Activated B cell treated with CpG ODN at 0.5 μM for 24 hours (primary cell): ENCODE measurements around the gene PADI3. TPM values are rescaled to one million over a fixed set of nuclear protein-coding genes. Genes with fewer than 3 reads are reported as not detected.

Experiments used
- ATAC-seq: fragments of 200-7000 bp; cut with Tn5 transposase; one replicate; pipeline ENCODE4 v1.10.0; 2021; ENCODE audit warnings: low read depth, mild to moderate bottlenecking, moderate library complexity
- CTCF ChIA-PET: fragments of 350-600 bp; sonication (Branson Sonifier 250); formaldehyde crosslinking; loops from one replicate; lab custom pipeline; 2021; ENCODE audit warnings: antibody characterized with exemption; lab: Charles Lee
- POLR2A ChIA-PET: fragments of 350-600 bp; sonication (Branson Sonifier 250); formaldehyde crosslinking; loops from one replicate; lab custom pipeline; 2021; ENCODE audit warnings: antibody characterized with exemption; lab: Charles Lee
- DNase-seq: peaks from one replicate; pipeline ENCODE4 v3.0.0; 2022
- H3K27ac Mint-ChIP-seq: one replicate; pipeline ENCODE4 v1.8.0; 2020; ENCODE audit warnings: mixed read lengths
- H3K27me3 Mint-ChIP-seq: one replicate; pipeline ENCODE4 v1.8.0; 2021; ENCODE audit warnings: mixed read lengths
- H3K36me3 Mint-ChIP-seq: one replicate; pipeline ENCODE4 v1.8.0; 2021; ENCODE audit warnings: low read depth, mixed read lengths
- H3K4me1 Mint-ChIP-seq: one replicate; pipeline ENCODE4 v1.8.0; 2021; ENCODE audit warnings: mixed read lengths
- H3K4me3 Mint-ChIP-seq: one replicate; pipeline ENCODE4 v1.8.0; 2020; ENCODE audit warnings: mild to moderate bottlenecking, mixed read lengths
- H3K9me3 Mint-ChIP-seq: one replicate; pipeline ENCODE4 v1.8.0; 2020; ENCODE audit warnings: mixed read lengths
- intact Hi-C: fragments of 100-400 bp; cut with micrococcal nuclease; formaldehyde crosslinking; loops from one replicate; pipeline ENCODE4 v1.15.1; 2024
- total RNA-seq: library from RNA; stranded (reverse); gene quantifications from 2 replicates; pipeline ENCODE4 v1.2.3, GENCODE V29; 2022
- TF ChIP-seq, protein P1 (sequence below): fragments of 200-600 bp; IDR thresholded peaks from one replicate; pipeline ENCODE4 v1.8.0; 2022; ENCODE audit warnings: antibody characterized with exemption, mild to moderate bottlenecking

PADI3 gene
- total RNA-seq, 1 donor from 2014 or later = not detected

DNA sequence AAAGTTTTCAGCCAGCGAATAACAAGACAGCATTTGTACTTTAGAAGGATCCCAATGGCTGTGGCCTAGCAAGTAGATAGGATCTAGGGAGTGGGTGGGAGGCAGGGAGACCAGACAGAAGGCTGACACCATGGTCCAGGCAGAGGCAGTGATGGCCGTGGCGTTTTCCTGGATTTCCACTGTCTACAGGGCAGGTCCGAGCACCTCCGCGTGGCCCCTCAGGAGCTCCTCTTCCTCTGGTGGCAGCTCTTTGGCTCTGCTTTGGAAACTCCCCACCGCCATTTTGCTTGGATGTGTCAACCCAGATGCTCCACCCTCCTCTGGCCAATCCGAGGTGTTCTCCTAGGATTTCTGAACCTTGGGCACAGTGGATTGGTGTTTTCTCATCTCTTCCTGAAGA is 84.2 kb downstream of the PADI3 start:
- POLR2A ChIA-PET = no interaction called here
- DNase-seq (no peak), ATAC-seq (no peak)
- no peaks in the 10 kb centered on the region for H3K4me1 Mint-ChIP-seq
- H3K36me3 Mint-ChIP-seq = no peaks in the 10 kb centered on the region
- intact Hi-C loops = no loop called here
- no peaks in the 10 kb centered on the region for H3K9me3 Mint-ChIP-seq
- TF ChIP-seq, protein P1, sequence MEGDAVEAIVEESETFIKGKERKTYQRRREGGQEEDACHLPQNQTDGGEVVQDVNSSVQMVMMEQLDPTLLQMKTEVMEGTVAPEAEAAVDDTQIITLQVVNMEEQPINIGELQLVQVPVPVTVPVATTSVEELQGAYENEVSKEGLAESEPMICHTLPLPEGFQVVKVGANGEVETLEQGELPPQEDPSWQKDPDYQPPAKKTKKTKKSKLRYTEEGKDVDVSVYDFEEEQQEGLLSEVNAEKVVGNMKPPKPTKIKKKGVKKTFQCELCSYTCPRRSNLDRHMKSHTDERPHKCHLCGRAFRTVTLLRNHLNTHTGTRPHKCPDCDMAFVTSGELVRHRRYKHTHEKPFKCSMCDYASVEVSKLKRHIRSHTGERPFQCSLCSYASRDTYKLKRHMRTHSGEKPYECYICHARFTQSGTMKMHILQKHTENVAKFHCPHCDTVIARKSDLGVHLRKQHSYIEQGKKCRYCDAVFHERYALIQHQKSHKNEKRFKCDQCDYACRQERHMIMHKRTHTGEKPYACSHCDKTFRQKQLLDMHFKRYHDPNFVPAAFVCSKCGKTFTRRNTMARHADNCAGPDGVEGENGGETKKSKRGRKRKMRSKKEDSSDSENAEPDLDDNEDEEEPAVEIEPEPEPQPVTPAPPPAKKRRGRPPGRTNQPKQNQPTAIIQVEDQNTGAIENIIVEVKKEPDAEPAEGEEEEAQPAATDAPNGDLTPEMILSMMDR = no peak
- H3K27me3 Mint-ChIP-seq = peaks cover 29% of the 10 kb centered on the region
- CTCF ChIA-PET = no interaction called here
- H3K4me3 Mint-ChIP-seq = no peak overlapping the region
- H3K27ac Mint-ChIP-seq = no peak overlapping the region

Other genes starting within 250 kb of the PADI3 start
- 27.6 and 31.9 TPM in 2 replicates for gene ATP13A2, start 237.2 kb upstream of the PADI3 start, total RNA-seq
- 70.7 and 78.3 TPM in 2 replicates for gene SDHB, start 195.1 kb upstream of the PADI3 start, total RNA-seq
- gene PADI2, start 129.6 kb upstream of the PADI3 start, total RNA-seq = 7.2 and 9.9 TPM in 2 replicates
- not detected in 2 replicates for gene PADI1, start 44.0 kb upstream of the PADI3 start, total RNA-seq
- gene PADI4, start 59.1 kb downstream of the PADI3 start, total RNA-seq = 0.29 and 0.42 TPM in 2 replicates
- gene PADI6, start 123.1 kb downstream of the PADI3 start, total RNA-seq = not detected in 2 replicates
- 79.4 and 85.1 TPM in 2 replicates for gene RCC2, start 190.6 kb downstream of the PADI3 start, total RNA-seq